ENCODE results near the gene CADPS2.

DNA sequence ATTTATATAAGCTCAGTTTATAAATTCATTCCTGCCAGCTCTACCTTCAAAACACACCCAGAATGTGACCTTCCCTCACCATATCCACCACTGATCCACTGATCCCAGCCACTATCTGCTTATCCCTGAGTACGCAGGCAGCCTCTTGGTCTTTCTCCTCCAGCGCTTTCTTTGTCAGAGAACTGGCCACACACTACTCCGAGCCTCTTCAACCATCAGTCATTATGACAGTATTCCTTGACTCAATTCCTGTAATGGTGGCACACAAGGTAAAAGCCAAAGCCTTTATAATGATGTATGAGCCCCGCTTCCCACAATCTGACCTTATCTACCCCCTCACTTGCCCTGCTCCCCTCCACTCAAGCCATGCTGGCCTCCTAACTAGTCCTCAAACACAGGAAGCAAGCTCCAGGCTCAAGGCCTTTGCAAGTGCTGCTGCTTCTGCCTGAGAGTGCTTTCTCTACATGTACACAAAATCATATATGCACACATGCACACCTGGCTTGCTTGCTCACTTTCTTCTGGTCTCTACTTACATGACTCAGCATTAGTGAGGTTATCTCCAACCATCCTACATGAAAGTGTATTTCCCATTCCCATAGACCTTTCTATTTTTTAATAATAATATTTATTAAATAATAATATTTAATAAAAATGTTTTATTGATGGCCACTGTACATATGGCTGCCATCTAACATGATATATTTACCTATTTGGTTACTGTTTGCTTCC, 431.3 kb downstream of the CADPS2 start:
- TF ChIP-seq EGR1 (IDR thresholded peaks at IDR 0.05), result no peak
- no peak for TF ChIP-seq EP300 (IDR thresholded peaks at IDR 0.05; ENCODE audit: borderline replicate concordance)
- TF ChIP-seq YY1 (IDR thresholded peaks at IDR 0.05; ENCODE audit: low read depth), result no peak
- no peak for TF ChIP-seq CEBPB (IDR thresholded peaks at IDR 0.05)
- TF ChIP-seq, protein P1, sequence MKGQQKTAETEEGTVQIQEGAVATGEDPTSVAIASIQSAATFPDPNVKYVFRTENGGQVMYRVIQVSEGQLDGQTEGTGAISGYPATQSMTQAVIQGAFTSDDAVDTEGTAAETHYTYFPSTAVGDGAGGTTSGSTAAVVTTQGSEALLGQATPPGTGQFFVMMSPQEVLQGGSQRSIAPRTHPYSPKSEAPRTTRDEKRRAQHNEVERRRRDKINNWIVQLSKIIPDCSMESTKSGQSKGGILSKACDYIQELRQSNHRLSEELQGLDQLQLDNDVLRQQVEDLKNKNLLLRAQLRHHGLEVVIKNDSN (IDR thresholded peaks at IDR 0.05), result no peak
- TF ChIP-seq TAF1 (IDR thresholded peaks at IDR 0.05; ENCODE audit: low read depth), result no peak
- no peak for TF ChIP-seq NFIC (IDR thresholded peaks at IDR 0.05)
- no peak for TF ChIP-seq MAX (IDR thresholded peaks at IDR 0.05)
